Stimulated activated CD8-positive, alpha-beta memory T cell treated with anti-CD3 and anti-CD28 coated beads, Interleukin-2, amount 100 ng/mL, for 1 hour (primary cell): ENCODE measurements around the gene TNFRSF4.

Experiments used
- DNase-seq, 2 donors: peaks; one replicate each; pipeline ENCODE4 v3.0.0-alpha.2; 2020; ENCODE audit warnings: low read depth in 2 of 2

The TNFRSF4 gene

GRCh38 chr1:1217621-1218523 is 3.9 kb upstream of the TNFRSF4 start:
- DNase-seq: no peak

- no peak for DNase-seq
Measured at GRCh38 chr1:1216770-1217620, 3.0 kb upstream of the TNFRSF4 start.

GRCh38 chr1:1215881-1216605 is 2.1 kb upstream of the TNFRSF4 start:
- DNase-seq: no peak

GRCh38 chr1:1215080-1215676 is 1.2 kb upstream of the TNFRSF4 start:
- DNase-seq: no peak

- DNase-seq: no peak
Measured at GRCh38 chr1:1212780-1213344, 1.1 kb downstream of the TNFRSF4 start.

- DNase-seq: no peak
Measured at GRCh38 chr1:1211541-1212441, 2.2 kb downstream of the TNFRSF4 start.

GRCh38 chr1:1210726-1211540 is 3.0 kb downstream of the TNFRSF4 start:
- no peak for DNase-seq

- DNase-seq: no peak
Measured at GRCh38 chr1:1208713-1209433, 5.1 kb downstream of the TNFRSF4 start.

- DNase-seq: no peak
Measured at GRCh38 chr1:1207571-1207892, 6.4 kb downstream of the TNFRSF4 start.

- no peak for DNase-seq
Measured at GRCh38 chr1:1206966-1207531, 6.9 kb downstream of the TNFRSF4 start.

GRCh38 chr1:1206376-1206965 is 7.5 kb downstream of the TNFRSF4 start, which contains the start of gene TNFRSF18:
TSS of gene TNFRSF18 (minus strand) at chr1:1206592. CDS start at chr1:1206571, 21 bp downstream.
- DNase-seq: no peak

GRCh38 chr1:1205769-1206375 is 8.1 kb downstream of the TNFRSF4 start:
- DNase-seq: no peak

GRCh38 chr1:1204998-1205768 is 8.8 kb downstream of the TNFRSF4 start:
- DNase-seq: no peak

GRCh38 chr1:1204425-1204920 is 9.5 kb downstream of the TNFRSF4 start:
- no peak for DNase-seq

- DNase-seq: no peak
Measured at GRCh38 chr1:1203561-1204424, 10.2 kb downstream of the TNFRSF4 start.
